Right ventricle myocardium inferior (tissue), 1 donor: ENCODE data around the gene FGFR4. TPM values are rescaled to one million over a fixed set of nuclear protein-coding genes. Genes with fewer than 3 reads are reported as not detected.
"Not testable (repeated sequence)": the region's sequence is repeated elsewhere in the genome, so short reads cannot be mapped to it uniquely, and the experiment has no call there.

Experiments
- ATAC-seq: fragments of 200-7000 bp; cut with Tn5 transposase; one replicate; pipeline ENCODE4 v1.9.1; 2020; ENCODE audit warnings: mild to moderate bottlenecking, moderate library complexity
- DNase-seq: peaks from one replicate; pipeline ENCODE4 v3.0.0; 2021; ENCODE audit errors: missing footprints
- intact Hi-C: fragments of 100-400 bp; cut with DNase I; formaldehyde crosslinking; loops from one replicate; pipeline ENCODE4 v1.11.0; 2022
- long read RNA-seq: library from polyadenylated mRNA; unstranded; transcript quantifications from one replicate; pipeline ENCODE4 v2.0.0, GENCODE V29; 2021
- total RNA-seq: library from RNA; stranded (reverse); fragmentation: NEBNext Ultra II Directional; extraction: Animal tissue kit (Norgen Biotek cat#: 25700); gene quantifications from one replicate; pipeline ENCODE4 v1.2.1, GENCODE V29; 2021
- donor health status: DM: no; HTN: yes; CAD: no; lungs with severe emphysema.

The FGFR4 gene
- 4.3 TPM for total RNA-seq
- long read RNA-seq, partial matches to known transcripts = 2 of 3 reads
- long read RNA-seq, other reads (novel, unspliced or antisense) = 0 of 3 reads

DNA sequence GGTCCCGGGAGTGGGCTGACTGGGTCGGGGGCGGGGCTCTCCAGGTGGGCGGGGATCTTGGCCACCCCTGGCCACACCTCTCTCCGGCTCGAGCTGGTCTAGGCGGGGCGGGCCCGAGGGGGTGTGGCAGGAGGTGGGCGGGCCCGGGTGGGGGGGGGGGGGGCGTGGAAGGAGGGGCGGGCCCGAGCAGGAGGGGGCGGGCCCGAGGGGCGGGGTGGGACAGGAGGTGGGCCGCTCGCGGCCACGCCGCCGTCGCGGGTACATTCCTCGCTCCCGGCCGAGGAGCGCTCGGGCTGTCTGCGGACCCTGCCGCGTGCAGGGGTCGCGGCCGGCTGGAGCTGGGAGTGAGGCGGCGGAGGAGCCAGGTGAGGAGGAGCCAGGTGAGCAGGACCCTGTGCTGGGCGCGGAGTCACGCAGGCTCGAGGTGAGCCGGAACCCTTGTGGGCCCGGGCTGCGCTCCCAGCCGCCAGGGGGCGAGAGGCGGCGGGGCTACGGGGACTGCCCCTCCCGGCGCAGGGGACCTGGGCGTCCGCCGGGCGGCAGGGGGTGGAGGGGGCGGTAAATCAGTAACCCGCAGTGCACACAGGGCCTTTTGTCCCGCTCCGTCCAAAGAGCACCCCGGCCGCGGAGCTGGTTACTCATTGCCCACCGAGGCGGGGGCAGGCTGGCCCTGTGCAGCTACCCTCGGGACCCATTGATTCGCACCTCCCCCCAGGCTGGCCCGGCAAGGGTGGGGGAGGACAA lies at the start of gene FGFR4:
FGFR4 (plus strand) TSS at position 262 of the 744 bp plus-strand sequence. CDS start 2,688 bp downstream, outside the sequence.
- intact Hi-C loops = no loop called here
- DNase-seq (peak; percentile 80), ATAC-seq (peak; percentile 64)

DNA sequence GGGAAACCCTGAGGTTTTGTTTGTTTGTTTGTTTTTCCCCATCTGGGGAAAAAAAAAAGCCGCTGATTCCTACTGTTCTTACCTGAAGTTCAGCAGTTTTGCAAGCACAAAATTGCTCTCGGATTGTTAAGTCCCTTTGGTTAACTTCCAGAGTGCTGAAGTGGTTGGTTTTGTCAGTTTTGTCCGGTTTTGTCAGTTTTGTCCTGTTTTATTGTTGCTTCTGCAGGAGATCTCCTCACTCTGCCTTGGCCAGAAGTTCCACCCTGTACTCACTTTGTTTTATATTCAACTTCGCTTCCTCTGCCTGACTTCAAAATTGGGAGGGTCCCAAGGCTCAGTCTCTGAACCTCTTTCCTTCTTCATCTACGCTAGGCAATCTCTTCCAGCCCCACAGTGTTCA lies 49.8 kb upstream of the FGFR4 start:
- ATAC-seq (no peak), DNase-seq (no peak)
- intact Hi-C loops = no loop called here

- ATAC-seq = no peak
Measured at GRCh38 chr5:177040814-177041420, 45.8 kb upstream of the FGFR4 start.

DNA sequence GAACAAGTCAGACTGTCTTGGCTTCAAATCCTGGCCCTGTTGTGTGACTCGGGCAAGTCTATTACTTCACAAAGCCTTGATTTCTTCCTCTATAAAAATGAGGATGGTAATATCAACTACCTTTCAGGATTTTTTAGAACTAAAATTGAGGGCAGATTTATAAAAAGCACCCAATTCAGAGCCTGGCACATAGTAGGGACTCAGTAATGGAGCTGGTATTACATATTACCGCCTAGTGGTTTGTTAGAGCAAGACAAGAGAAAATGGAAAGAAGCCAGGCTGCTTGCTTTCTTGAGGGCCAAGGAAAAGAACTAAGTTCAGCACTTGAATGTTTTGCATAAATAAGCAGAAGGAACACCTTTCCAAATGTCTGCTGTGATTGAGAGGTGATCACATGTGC lies 44.8 kb upstream of the FGFR4 start:
- DNase-seq (no peak), ATAC-seq (no peak)
- intact Hi-C loops = no loop called here

More at GRCh38 chr5:177040814-177041420, 45.8 kb upstream of the FGFR4 start:
- intact Hi-C loops = no loop called here
- DNase-seq = no peak

DNA sequence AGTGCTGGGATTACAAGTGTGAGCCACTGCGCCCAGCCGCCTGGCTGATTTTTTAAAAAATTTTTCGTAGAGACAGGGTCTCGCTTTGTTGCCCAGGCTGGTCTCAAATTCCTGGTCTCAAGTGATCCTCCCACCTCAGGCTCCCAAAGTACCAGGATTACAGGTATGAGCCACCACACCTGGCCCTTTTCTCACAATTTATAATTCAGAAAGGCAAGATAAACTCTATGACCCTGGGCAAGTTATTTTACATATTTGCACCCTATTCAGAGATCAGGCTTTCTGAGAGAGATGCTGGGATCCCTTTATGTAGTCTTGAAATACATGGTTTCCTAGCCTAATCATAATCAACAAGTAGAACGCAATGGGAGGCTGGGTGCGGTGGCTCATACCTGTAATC lies 43.6 kb upstream of the FGFR4 start:
- intact Hi-C loops = no loop called here
- ATAC-seq = no peak
- DNase-seq = no peak

GRCh38 chr5:177043958-177044357 lies 42.8 kb upstream of the FGFR4 start:
- intact Hi-C loops = no loop called here
- ATAC-seq (no peak), DNase-seq (no peak)

- ATAC-seq (no peak), DNase-seq (no peak)
- intact Hi-C loops = no loop called here
Measured at GRCh38 chr5:177044641-177045040, 42.1 kb upstream of the FGFR4 start.

DNA sequence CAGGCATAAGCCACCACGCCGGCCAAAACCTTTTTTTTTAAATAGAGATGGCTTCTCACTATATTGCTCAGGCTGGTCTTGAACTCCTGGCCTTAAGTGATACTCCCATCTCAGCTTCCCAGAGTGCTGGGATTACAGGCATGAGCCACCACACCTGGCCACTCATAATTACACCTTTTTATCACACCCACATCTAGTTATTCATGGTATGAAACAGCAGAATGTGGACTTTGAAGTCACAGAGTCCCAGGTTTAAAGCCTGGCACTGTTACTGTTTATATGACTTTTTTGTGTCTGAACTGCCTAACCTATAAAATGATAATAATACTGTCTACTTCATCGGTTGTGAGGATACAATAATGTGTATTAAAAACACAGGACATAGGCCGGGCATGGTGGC lies 41.1 kb upstream of the FGFR4 start:
- DNase-seq = no peak
- intact Hi-C loops = no loop called here
- ATAC-seq = no peak

DNA sequence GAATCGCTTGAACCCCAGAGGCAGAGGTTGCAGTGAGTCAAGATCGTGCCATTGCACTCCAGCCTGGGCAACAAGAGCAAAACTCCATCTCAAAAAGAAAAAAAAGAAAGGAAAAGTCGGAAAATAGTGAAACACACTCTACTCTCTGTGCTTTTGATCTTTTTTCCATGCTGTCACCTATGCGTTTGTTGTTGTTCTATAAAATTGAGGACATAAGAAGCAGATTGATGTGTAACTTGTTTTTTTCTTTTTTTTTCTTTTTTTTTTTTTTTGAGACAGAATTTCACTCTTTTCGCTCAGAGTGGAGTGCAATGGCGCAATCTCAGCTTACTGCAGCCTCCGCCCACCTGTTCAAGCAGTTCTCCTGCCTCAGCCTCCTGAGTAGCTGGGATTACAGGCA lies 38.2 kb upstream of the FGFR4 start:
- ATAC-seq, DNase-seq, intact Hi-C loops: not testable (repeated sequence)

- DNase-seq (no peak), ATAC-seq (no peak)
- intact Hi-C loops = no loop called here
Measured at GRCh38 chr5:177049285-177049684, 37.4 kb upstream of the FGFR4 start.

DNA sequence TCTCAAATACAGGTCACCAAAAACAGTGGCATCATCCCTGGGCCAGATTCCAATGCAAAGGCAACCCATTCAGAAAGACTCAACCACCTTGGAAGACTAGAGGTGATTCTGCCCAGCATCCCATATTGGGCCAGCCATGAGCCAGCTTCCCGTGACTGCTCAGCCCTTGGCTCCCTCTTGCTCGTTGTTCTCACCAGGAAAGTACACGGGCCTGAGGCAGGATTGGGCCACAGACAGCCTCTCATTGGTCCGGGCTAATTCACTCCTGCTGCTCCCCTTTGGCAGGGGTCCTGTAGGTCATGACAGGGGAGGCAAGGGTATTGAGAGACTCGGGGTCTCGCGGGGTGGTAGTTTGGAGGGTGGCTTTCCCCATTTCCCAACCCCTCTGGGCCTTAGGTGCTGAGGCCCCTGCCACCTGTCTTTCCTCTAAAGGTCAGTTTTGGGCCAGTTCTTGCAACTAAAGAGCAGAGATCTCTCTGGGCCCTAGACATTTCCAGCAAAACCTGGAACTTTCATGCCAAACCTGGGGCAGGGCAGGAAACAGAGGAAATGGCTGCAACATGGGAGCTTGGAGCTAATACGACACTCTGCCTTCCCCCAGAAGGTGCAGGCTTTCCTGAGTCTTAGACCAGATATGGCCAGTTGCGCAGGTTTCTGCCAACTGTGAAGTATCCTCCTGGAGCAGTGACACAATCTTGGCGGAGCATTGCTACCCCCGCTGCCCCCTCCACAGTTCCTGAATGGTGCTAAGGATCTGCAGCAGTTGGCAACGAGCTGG lies 22.0 kb upstream of the FGFR4 start:
- ATAC-seq (no peak), DNase-seq (no peak)
- intact Hi-C loops = no loop called here

DNA sequence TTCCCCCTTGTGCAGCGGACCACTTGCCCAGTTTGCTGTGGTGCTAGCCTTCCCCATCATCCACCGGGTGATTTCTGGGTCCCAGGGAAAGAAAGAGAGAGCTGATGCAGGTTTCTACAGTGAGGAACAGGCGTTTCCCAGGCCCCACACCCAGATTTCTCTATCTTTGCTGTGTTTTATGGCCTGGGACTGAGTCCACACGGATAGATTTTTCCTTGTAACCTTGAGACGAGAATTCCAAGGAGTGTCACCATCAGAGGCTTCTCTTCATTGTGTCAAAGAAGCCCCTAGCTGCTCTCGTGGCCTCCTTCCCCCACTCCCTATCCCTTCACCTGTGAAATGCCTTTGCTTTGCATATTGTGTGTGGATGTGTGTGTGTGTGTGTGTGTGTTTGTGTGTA lies 21.2 kb upstream of the FGFR4 start:
- DNase-seq (no peak), ATAC-seq (no peak)
- intact Hi-C loops = no loop called here

DNA sequence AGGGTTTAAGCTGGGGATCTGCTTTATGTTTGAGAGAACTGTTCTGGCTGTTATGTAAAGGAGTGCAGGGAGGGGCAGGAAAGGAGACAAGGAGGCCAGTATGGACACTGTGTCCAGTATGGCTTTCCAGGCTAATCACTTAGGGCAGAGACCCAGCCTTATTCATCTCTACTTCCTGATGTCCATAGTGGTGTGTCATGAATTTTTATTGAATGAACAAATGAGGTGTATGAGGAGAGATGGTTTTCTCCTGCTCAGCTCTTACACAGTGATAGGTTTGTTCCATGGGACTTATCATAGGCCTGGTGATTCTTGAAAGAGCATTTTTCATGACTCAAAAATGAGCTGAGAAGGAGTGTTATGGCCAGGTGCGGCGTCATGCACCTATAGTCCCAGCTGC lies 20.5 kb upstream of the FGFR4 start:
- intact Hi-C loops = no loop called here
- ATAC-seq (no peak), DNase-seq (no peak)

DNA sequence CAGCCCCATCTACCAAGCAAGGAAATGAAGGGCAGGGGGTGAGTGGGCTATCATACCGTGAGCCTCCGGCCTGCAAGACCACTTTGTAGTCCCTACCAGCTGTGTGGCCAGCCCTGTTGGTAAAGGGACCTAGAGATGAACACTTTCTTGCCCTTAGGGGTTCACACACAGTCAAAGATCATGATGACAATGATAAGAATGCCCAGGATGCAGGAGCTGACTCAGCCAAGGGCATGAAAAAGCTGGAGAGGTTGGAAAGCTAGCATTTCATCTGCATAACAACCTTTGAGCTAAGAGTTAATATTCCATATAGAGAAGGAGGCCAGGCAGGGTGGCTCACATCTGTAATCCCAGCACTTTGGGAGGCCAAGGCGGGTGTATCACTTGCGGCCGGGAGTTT lies 19.2 kb upstream of the FGFR4 start:
- no peak for ATAC-seq
- intact Hi-C loops = no loop called here
- no peak for DNase-seq

DNA sequence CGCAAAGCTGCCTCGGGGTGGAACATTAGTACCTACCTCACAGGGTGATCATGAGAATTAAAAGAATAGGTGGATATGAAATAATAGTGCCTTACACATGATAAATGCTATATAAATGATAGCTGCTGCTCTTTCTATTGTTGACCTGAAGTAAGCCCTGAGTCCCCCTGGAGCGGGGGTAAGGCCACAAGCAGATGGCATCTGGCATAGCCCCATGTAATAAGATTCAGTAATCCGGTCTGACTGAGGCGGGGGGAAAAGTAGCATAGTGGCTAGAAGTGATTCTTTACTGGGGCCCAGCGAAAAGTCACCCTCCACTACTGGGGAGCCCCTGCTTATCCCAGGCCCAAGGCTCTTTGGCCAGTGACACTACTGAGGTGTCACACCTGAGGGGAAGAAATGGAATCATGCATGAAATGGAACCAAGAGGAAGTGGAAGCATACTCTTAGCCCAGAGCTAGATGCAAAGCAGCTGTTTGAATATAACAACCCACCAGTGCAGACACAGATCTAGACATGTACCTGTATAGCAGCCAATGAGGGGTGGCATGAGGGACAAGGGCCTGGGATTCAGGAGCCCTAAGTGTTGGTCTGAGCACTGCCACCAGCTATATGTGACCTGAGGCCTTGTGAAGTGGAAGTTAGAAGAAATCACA lies 16.1 kb upstream of the FGFR4 start:
- intact Hi-C loops = no loop called here
- ATAC-seq = no peak
- DNase-seq = no peak

DNA sequence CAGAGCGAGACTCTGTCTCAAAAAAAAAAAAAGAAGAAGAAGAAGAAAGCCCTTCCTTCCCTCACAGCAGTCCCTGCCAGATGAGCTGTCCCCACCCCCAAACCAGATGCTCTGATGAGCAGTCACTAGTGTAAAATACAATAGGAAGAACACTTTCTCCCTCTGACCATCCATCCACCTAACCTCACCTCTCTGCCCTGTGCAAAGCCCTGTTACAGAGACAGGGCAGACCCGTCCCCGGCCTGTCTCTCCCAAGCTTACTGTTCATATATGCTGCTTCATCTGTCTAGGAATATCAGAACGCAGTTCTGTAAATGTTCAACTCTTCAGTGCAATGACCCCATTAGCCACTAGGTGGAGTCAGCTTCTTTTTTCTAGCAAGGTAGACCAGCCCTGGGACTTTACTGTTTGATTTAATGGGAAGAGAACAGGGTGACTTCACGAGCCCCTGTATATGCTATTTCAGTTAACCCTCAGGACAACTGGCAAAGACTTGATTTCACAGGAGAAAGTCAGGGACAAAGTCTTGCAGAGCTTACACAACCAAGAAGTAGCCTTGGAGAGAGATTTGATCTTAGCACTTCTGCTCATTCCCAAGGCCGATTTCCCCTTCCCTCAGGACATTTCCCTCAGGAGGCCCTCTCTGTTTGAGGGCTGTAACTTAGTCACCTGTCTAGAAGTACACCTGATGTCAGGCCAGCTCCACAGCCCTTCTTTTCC lies 14.9 kb upstream of the FGFR4 start:
- DNase-seq (no peak), ATAC-seq (peak; percentile 78)
- intact Hi-C loops = loop anchor here (1.0 kb wide), 1 partner anchor 39 kb away; no protein-coding TSS in a partner anchor

- DNase-seq = no peak
- no peak for ATAC-seq
Measured at GRCh38 chr5:177077335-177077734, 9.4 kb upstream of the FGFR4 start.

GRCh38 chr5:177079606-177080005 lies 7.1 kb upstream of the FGFR4 start:
- DNase-seq = no peak
- intact Hi-C loops = no loop called here
- ATAC-seq = no peak

More at GRCh38 chr5:177077335-177077734, 9.4 kb upstream of the FGFR4 start:
- intact Hi-C loops = no loop called here

- intact Hi-C loops = no loop called here
- DNase-seq (no peak), ATAC-seq (no peak)
Measured at GRCh38 chr5:177080265-177080664, 6.5 kb upstream of the FGFR4 start.
